Chondrocyte (in vitro differentiated cells): ENCODE measurements around the gene CD80. TPM values are rescaled to one million over a fixed set of nuclear protein-coding genes. Genes with fewer than 3 reads are reported as not detected.

Source experiments
- DNase-seq: peaks from one replicate; pipeline ENCODE4 v3.0.0; 2021; ENCODE audit warnings: mixed read lengths, low spot score
- H3K27ac Mint-ChIP-seq: one replicate; pipeline ENCODE4 v1.8.0; 2021; ENCODE audit warnings: mild to moderate bottlenecking, moderate library complexity, mixed read lengths; ENCODE audit not compliant: unreplicated experiment
- H3K27me3 Mint-ChIP-seq: 2 replicates; pipeline ENCODE4 v1.8.0; 2021; ENCODE audit warnings: low read depth, mixed read lengths
- H3K36me3 Mint-ChIP-seq: 2 replicates; pipeline ENCODE4 v1.8.0; 2021; ENCODE audit warnings: low read depth, mixed read lengths
- H3K4me1 Mint-ChIP-seq: 2 replicates; pipeline ENCODE4 v1.8.0; 2021; ENCODE audit warnings: low read depth, mild to moderate bottlenecking, mixed read lengths
- H3K4me3 Mint-ChIP-seq: one replicate; pipeline ENCODE4 v1.8.0; 2021; ENCODE audit warnings: mild to moderate bottlenecking, moderate library complexity, mixed read lengths; ENCODE audit not compliant: unreplicated experiment
- H3K9me3 Mint-ChIP-seq: 2 replicates; pipeline ENCODE4 v1.8.0; 2021; ENCODE audit warnings: low read depth, mixed read lengths
- CTCF ChIP-seq: fragments of 200-600 bp; sonication (generic); IDR thresholded peaks from 2 replicates; pipeline ENCODE4 v1.5.0; 2021; ENCODE audit warnings: antibody characterized with exemption, mild to moderate bottlenecking, moderate library complexity
- total RNA-seq: library from RNA; stranded (reverse); gene quantifications from 3 replicates; pipeline ENCODE4 v1.2.1, GENCODE V29; 2021

Gene CD80
- total RNA-seq, 1 donor from 2014 or later: not detected

GRCh38 chr3:119600732-119601131 is 41.3 kb upstream of the CD80 start:
- no peaks in the 10 kb centered on the region for H3K36me3 Mint-ChIP-seq
- H3K9me3 Mint-ChIP-seq: no peaks in the 10 kb centered on the region
- H3K27ac Mint-ChIP-seq: no peak overlapping the region
- peak; percentile 45 for TF ChIP-seq CTCF
- H3K4me3 Mint-ChIP-seq: no peak overlapping the region
- no peak for DNase-seq
- peaks cover 20% of the 10 kb centered on the region for H3K4me1 Mint-ChIP-seq
- H3K27me3 Mint-ChIP-seq: peaks cover 1% of the 10 kb centered on the region

GRCh38 chr3:119599558-119600174 is 40.3 kb upstream of the CD80 start:
- Mint-ChIP-seq H3K4me1 (peaks cover 23% of the 10 kb centered on the region), H3K4me3 (no peak overlapping the region), H3K36me3 (no peaks in the 10 kb centered on the region), H3K27ac (no peak overlapping the region), H3K9me3 (no peaks in the 10 kb centered on the region), H3K27me3 (peaks cover 1% of the 10 kb centered on the region)
- no peak for DNase-seq
- TF ChIP-seq CTCF: no peak

DNA sequence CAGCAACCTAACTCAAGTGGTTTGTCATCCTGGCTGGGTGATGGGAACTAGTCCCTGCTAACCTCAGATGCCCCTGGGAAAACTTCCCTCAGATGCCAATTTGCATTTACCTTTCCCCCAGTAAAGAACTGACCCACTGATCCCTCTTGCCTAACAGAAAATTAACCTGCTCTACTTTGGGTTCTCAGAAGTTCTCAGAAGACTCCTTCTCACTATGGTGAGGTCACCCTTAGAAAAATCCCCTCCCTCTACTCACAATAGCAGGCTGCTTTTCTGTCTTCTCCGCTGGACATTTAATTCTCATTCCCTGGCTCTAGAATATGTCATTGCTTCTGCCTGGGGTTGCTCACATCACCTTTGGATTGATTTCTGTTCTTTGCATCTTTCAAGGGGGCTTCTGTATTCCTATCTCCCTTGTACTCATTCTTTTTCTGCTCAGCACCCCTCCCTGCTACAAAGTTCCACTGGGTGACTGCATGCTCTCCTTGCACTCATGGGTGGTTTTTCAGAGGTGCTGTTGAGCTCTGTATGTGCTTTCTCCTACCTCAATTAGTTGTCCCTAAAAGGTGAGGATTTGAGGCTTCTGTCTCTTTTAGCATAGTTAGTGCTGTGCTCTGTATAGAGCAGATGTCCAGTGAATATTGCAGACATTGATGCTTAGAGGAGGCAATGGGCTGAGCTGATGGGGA is 39.1 kb upstream of the CD80 start:
- no peak overlapping the region for H3K27ac Mint-ChIP-seq
- no peak for DNase-seq

DNA sequence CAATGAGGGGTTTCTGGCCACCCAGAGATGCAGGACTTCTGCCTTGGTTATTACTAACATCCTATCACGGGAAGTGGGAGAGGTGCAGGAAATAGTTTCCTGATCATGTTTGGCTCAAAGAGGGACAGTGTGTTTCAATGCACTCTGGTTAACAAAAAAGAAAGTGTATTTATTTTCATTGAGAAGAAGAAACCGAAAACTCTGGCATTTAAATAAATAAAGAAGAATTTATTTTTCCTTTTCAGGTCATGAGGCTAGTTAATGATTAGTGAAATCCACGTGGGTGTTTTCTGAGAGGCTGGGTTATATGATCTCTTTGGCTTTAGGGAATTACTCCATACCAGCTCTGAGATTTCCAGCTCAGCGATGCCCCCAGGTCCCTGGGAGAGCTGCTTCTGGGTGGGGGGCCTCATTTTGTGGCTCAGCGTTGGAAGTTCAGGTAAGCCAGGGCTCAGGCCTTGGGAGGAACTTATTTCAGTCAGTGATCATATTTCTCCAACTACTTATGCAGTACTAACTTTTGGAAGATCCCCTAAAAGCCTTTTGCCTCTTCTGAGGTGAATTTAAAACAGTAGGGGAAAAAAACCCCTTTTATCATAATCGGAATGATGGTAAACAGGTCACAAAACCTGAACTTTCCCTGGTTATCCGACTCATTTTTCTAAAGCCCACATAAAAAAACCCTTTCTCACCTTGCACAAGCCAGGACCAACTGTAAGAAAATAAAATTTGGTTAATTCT is 38.3 kb upstream of the CD80 start, which contains the start of gene PLA1A:
PLA1A (plus strand) TSS at position 338 of the 741 bp plus-strand sequence; CDS start at position 367, 29 bp downstream.
- no peak for DNase-seq
- TF ChIP-seq CTCF: no peak
- Mint-ChIP-seq H3K4me3 (no peak within 1 kb of the TSS), H3K4me1 (peaks cover 23% of the 10 kb centered on the region), H3K9me3 (no peaks in the 10 kb centered on the region), H3K27me3 (peaks cover 1% of the 10 kb centered on the region), H3K27ac (peak within 1 kb of the TSS; percentile 56), H3K36me3 (no peaks in the 10 kb centered on the region)

More for the DNA sequence above, 39.1 kb upstream of the CD80 start:
- peaks cover 23% of the 10 kb centered on the region for H3K4me1 Mint-ChIP-seq
- TF ChIP-seq CTCF: no peak
- H3K4me3 Mint-ChIP-seq: no peak overlapping the region
- no peaks in the 10 kb centered on the region for H3K36me3 Mint-ChIP-seq
- H3K9me3 Mint-ChIP-seq: no peaks in the 10 kb centered on the region
- H3K27me3 Mint-ChIP-seq: peaks cover 1% of the 10 kb centered on the region

DNA sequence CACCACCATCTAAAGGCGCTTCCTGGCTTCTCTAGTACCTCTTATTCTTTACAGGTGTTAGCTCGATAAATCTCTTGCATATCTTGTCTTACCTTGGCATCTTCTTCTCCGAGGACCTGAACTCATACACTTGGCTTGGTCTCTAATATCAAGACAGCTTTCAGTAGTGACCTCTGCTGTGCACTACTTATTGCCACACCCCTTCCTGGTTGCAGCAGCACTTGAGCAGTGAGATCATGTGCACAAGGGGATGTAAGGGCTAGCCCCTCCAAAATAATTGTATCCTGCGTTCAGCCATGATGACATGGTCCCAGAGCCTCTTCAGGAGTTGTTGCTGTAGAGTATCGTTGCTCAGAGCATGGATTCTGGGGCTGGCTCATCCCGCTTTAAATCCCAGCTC is 37.0 kb upstream of the CD80 start:
- no peak for DNase-seq
- Mint-ChIP-seq H3K27me3 (no peaks in the 10 kb centered on the region), H3K4me1 (peaks cover 23% of the 10 kb centered on the region), H3K36me3 (no peaks in the 10 kb centered on the region), H3K4me3 (no peak overlapping the region), H3K9me3 (no peaks in the 10 kb centered on the region), H3K27ac (no peak overlapping the region)
- no peak for TF ChIP-seq CTCF
